Gastroesophageal sphincter (tissue), 2 donors: ENCODE results near the gene OR6B3.

Source experiments
- POLR2A ChIP-seq, 2 donors: fragments of 450-650 bp; IDR thresholded peaks; one replicate each; pipeline ENCODE4 v1.6.1; 2017; ENCODE audit warnings: antibody characterized with exemption in 2 of 2, mild to moderate bottlenecking in 2 of 2, moderate library complexity in 1 of 2
- POLR2AphosphoS5 ChIP-seq: sonication (generic); formaldehyde crosslinking; IDR thresholded peaks from one replicate; pipeline ENCODE4 v1.6.1; 2017; ENCODE audit warnings: antibody characterized with exemption

GRCh38 chr2:240037358-240037757 is 16.0 kb downstream of the OR6B3 start:
- TF ChIP-seq POLR2A (IDR thresholded peaks at IDR 0.05) (no peak), POLR2AphosphoS5 (no peak)
